Hepatic stellate cell (primary cell): ENCODE results near the gene RUNDC1.

Experiments
- DNase-seq: peaks from one replicate; pipeline ENCODE4 v3.0.0; 2011; ENCODE audit warnings: low spot score

Gene RUNDC1

GRCh38 chr17:43019418-43019817 is 39.1 kb downstream of the RUNDC1 start:
- no peak for DNase-seq

- no peak for DNase-seq
These were observed 39.8 kb downstream of the RUNDC1 start for GRCh38 chr17:43020030-43020621.

- peak; percentile 94 for DNase-seq
These were observed 40.7 kb downstream of the RUNDC1 start for GRCh38 chr17:43020789-43021740.

GRCh38 chr17:43021741-43022512 is 41.6 kb downstream of the RUNDC1 start, which contains the start of gene VAT1:
VAT1 (minus strand) TSS chr17:43022385; CDS start chr17:43022322, 63 bp downstream.
- peak; percentile 92 for DNase-seq

- DNase-seq = peak; percentile 99
These were observed 44.3 kb downstream of the RUNDC1 start, which contains the start of gene RND2 for GRCh38 chr17:43024407-43025289. RND2 (plus strand) TSS chr17:43025231; CDS start chr17:43025348, 117 bp downstream.

- DNase-seq = no peak
These were observed 44.9 kb downstream of the RUNDC1 start for GRCh38 chr17:43025290-43025657.

GRCh38 chr17:43025766-43026537 is 45.6 kb downstream of the RUNDC1 start:
- no peak for DNase-seq

GRCh38 chr17:43026595-43026994 is 46.2 kb downstream of the RUNDC1 start:
- DNase-seq = no peak

- DNase-seq = no peak
These were observed 47.0 kb downstream of the RUNDC1 start for GRCh38 chr17:43027091-43028032.

GRCh38 chr17:43028221-43028861 is 48.0 kb downstream of the RUNDC1 start:
- DNase-seq = no peak

- DNase-seq = no peak
These were observed 49.9 kb downstream of the RUNDC1 start for GRCh38 chr17:43030137-43030767.

GRCh38 chr17:43031666-43032065 is 51.3 kb downstream of the RUNDC1 start:
- DNase-seq = no peak

GRCh38 chr17:43033948-43034881 is 53.9 kb downstream of the RUNDC1 start:
- no peak for DNase-seq

GRCh38 chr17:43034894-43035293 is 54.5 kb downstream of the RUNDC1 start:
- no peak for DNase-seq

- DNase-seq = no peak
These were observed 59.3 kb downstream of the RUNDC1 start for GRCh38 chr17:43039646-43040045.

- DNase-seq = no peak
These were observed 60.3 kb downstream of the RUNDC1 start for GRCh38 chr17:43040655-43041054.

GRCh38 chr17:43042025-43042628 is 61.8 kb downstream of the RUNDC1 start:
- no peak for DNase-seq
